ENCODE results near the gene SHISA9. TPM values are rescaled to one million over a fixed set of nuclear protein-coding genes. Genes with fewer than 3 reads are reported as not detected.
A peak's percentile ranks its signal among the peaks of the same experiment; 100 is the strongest.

SHISA9 gene
- total RNA-seq, 6 donors from 2014 or later: 0.13 to 1.7 (median 0.20) TPM; not detected in 2

GRCh38 chr16:12951976-12952375 is 50.6 kb downstream of the SHISA9 start:
- DNase-seq (peak in 1 of 2 donors; percentile 8), ATAC-seq (ENCODE audit: low FRiP score in 2 of 2) (no peak)
- 83 to 88% methylated on average over 4 of the region's 4 CpGs for WGBS, 2 donors
- Histone ChIP-seq H3K4me1 (no peaks in the 10 kb centered on the region), H3K9me3 (peaks cover 0 to 2% (median 0%) of the 10 kb centered on the region in 4 donors), H3K27ac (no peak overlapping the region), H3K36me3 (no peaks in the 10 kb centered on the region), H3K27me3 (no peaks in the 10 kb centered on the region), H3K4me3 (no peak overlapping the region)
- TF ChIP-seq CTCF (IDR thresholded peaks at IDR 0.05) (no peak), POLR2AphosphoS5 (IDR thresholded peaks at IDR 0.05) (no peak)

- H3K27me3 ChIP-seq: no peaks in the 10 kb centered on the region
- TF ChIP-seq CTCF (IDR thresholded peaks at IDR 0.05) (no peak), POLR2A (IDR thresholded peaks at IDR 0.05) (no peak), EP300 (IDR thresholded peaks at IDR 0.05) (no peak), POLR2AphosphoS5 (IDR thresholded peaks at IDR 0.05) (no peak)
These were observed 57.0 kb downstream of the SHISA9 start for GRCh38 chr16:12958366-12958765.

GRCh38 chr16:12959072-12959471 is 57.7 kb downstream of the SHISA9 start:
- DNase-seq (no peak), ATAC-seq (ENCODE audit: low FRiP score in 2 of 2) (no peak)
- TF ChIP-seq EP300 (IDR thresholded peaks at IDR 0.05): no peak
- TF ChIP-seq POLR2A (IDR thresholded peaks at IDR 0.05): no peak
- no peak for TF ChIP-seq POLR2AphosphoS5 (IDR thresholded peaks at IDR 0.05)
- TF ChIP-seq CTCF (IDR thresholded peaks at IDR 0.05): no peak
- peaks cover 0 to 5% (median 2%) of the 10 kb centered on the region in 4 donors for H3K9me3 ChIP-seq
- H3K27ac ChIP-seq: no peak overlapping the region
- no peak overlapping the region for H3K4me3 ChIP-seq
- no peaks in the 10 kb centered on the region for H3K4me1 ChIP-seq
- no peaks in the 10 kb centered on the region for H3K27me3 ChIP-seq
- H3K36me3 ChIP-seq: no peaks in the 10 kb centered on the region

More at GRCh38 chr16:12958366-12958765, 57.0 kb downstream of the SHISA9 start:
- Histone ChIP-seq H3K27ac (no peak overlapping the region), H3K9me3 (peaks cover 0 to 5% (median 2%) of the 10 kb centered on the region in 4 donors), H3K4me1 (no peaks in the 10 kb centered on the region), H3K4me3 (no peak overlapping the region), H3K36me3 (no peaks in the 10 kb centered on the region)
- ATAC-seq (ENCODE audit: low FRiP score in 2 of 2) (no peak), DNase-seq (no peak)

- WGBS, 2 donors: 91 to 94% methylated on average over 1 to 6 of the region's 6 CpGs
- H3K27ac ChIP-seq: no peak overlapping the region
- no peaks in the 10 kb centered on the region for H3K36me3 ChIP-seq
- H3K27me3 ChIP-seq: no peaks in the 10 kb centered on the region
- no peaks in the 10 kb centered on the region for H3K4me1 ChIP-seq
- DNase-seq: no peak
- no peak for TF ChIP-seq EP300 (IDR thresholded peaks at IDR 0.05)
- TF ChIP-seq CTCF (IDR thresholded peaks at IDR 0.05): no peak
- TF ChIP-seq POLR2AphosphoS5 (IDR thresholded peaks at IDR 0.05): no peak
- no peak for TF ChIP-seq POLR2A (IDR thresholded peaks at IDR 0.05)
- no peak overlapping the region for H3K4me3 ChIP-seq
- peaks cover 0 to 5% (median 2%) of the 10 kb centered on the region in 4 donors for H3K9me3 ChIP-seq
- no peak for ATAC-seq (ENCODE audit: low FRiP score in 2 of 2)
These were observed 60.2 kb downstream of the SHISA9 start for GRCh38 chr16:12961626-12962025.

GRCh38 chr16:12964461-12964860 is 63.1 kb downstream of the SHISA9 start:
- no peaks in the 10 kb centered on the region for H3K36me3 ChIP-seq
- TF ChIP-seq POLR2AphosphoS5 (IDR thresholded peaks at IDR 0.05) (no peak), CTCF (IDR thresholded peaks at IDR 0.05) (no peak), POLR2A (IDR thresholded peaks at IDR 0.05) (no peak), EP300 (IDR thresholded peaks at IDR 0.05) (no peak)
- H3K27me3 ChIP-seq: no peaks in the 10 kb centered on the region
- 52 to 56% methylated on average over 2 of the region's 2 CpGs for WGBS, 2 donors
- H3K27ac ChIP-seq: no peak overlapping the region
- DNase-seq: no peak
- H3K9me3 ChIP-seq: peaks cover 0 to 5% (median 0%) of the 10 kb centered on the region in 4 donors
- ATAC-seq (ENCODE audit: low FRiP score in 2 of 2): no peak
- no peak overlapping the region for H3K4me3 ChIP-seq
- no peaks in the 10 kb centered on the region for H3K4me1 ChIP-seq
